Activated T-helper 17 cell treated with anti-CD3 and anti-CD28 coated beads, Interleukin-2, amount 50 U/mL, for 72 hours (primary cell): ENCODE measurements around the gene SNX2. TPM values are rescaled to one million over a fixed set of nuclear protein-coding genes. Genes with fewer than 3 reads are reported as not detected.

Source experiments
- ATAC-seq: fragments of 150-1000 bp; cut with Tn5 transposase; replicated peaks from 2 replicates; pipeline ENCODE4 v1.10.0; 2021; ENCODE audit warnings: mild to moderate bottlenecking, moderate library complexity
- H3K27ac Mint-ChIP-seq: one replicate; pipeline ENCODE4 v1.8.0; 2022; ENCODE audit warnings: mixed read lengths
- H3K27me3 Mint-ChIP-seq: one replicate; pipeline ENCODE4 v1.8.0; 2022; ENCODE audit warnings: mixed read lengths
- H3K36me3 Mint-ChIP-seq: one replicate; pipeline ENCODE4 v1.8.0; 2022; ENCODE audit warnings: low read depth, mild to moderate bottlenecking, mixed read lengths
- H3K4me1 Mint-ChIP-seq: one replicate; pipeline ENCODE4 v1.8.0; 2022; ENCODE audit warnings: mixed read lengths
- H3K4me3 Mint-ChIP-seq: one replicate; pipeline ENCODE4 v1.8.0; 2022; ENCODE audit warnings: mild to moderate bottlenecking, mixed read lengths
- H3K9me3 Mint-ChIP-seq: one replicate; pipeline ENCODE4 v1.8.0; 2022; ENCODE audit warnings: mixed read lengths
- total RNA-seq, 2 donors: library from RNA; stranded (reverse); gene quantifications; one replicate each; pipeline ENCODE4 v1.2.3, GENCODE V29; 2022

The SNX2 gene
- total RNA-seq, 2 donors from 2014 or later: 38.3 to 47.5 TPM

DNA sequence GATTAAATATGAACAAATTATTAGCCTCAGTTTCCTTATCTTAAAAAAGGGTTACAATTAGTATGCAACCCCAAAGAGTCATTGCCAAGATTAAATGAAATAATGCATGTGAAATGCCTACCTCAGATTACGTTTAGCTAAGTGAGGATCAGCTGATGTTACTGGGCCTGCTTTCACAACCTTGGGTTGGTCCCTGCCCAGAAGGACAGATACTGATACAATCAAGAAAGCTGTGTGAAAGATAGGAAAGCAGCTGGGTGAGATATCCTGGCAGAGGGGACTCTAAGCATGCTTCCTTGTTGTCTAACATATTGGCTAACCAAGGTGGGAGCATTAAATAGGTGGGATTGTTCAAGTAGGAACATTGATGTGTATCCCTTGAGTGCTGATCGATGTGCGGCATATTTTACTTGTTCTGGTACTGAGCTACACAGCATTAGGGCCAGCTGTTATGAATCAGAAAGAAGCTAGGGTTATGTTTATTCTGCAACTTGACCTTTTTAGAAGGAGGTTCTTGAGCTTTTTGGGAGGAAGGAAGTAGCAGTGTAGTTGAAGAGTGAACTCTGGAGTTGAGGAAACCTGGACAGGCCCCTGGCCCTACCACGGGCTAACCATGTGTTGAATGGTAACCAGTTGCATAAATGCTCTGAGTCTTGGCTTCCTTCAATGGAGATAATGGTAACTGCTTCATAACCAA is 99.4 kb downstream of the SNX2 start:
- H3K4me1 Mint-ChIP-seq: peaks cover 6% of the 10 kb centered on the region
- ATAC-seq: no peak
- H3K4me3 Mint-ChIP-seq: no peak overlapping the region
- H3K36me3 Mint-ChIP-seq: no peaks in the 10 kb centered on the region
- no peak overlapping the region for H3K27ac Mint-ChIP-seq
- H3K27me3 Mint-ChIP-seq: no peaks in the 10 kb centered on the region
- H3K9me3 Mint-ChIP-seq: no peaks in the 10 kb centered on the region

DNA sequence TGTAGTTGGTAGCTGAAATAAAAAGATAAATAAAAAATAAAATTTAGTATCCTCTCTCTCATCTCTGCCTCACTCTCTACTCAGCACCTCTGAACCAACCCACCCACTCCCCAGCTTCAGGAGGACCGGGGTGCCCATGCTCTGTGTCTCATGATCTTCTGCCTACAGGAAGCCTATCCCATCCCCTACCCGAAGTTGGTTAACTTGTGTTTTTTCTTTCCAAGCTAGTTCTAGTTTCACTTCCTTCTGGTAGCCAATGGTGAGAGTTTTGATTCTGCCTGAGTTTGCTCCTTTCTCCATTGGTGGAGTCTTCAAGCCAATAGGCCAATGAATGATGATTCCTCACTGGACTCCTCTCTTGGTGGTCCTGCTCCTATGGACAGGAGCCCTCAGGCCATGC is 102.6 kb downstream of the SNX2 start:
- Mint-ChIP-seq H3K27me3 (no peaks in the 10 kb centered on the region), H3K27ac (no peak overlapping the region), H3K4me3 (no peak overlapping the region), H3K36me3 (no peaks in the 10 kb centered on the region), H3K4me1 (peaks cover 5% of the 10 kb centered on the region), H3K9me3 (no peaks in the 10 kb centered on the region)
- ATAC-seq: no peak

GRCh38 chr5:122879076-122879475 is 104.2 kb downstream of the SNX2 start:
- H3K36me3 Mint-ChIP-seq: no peaks in the 10 kb centered on the region
- H3K27ac Mint-ChIP-seq: no peak overlapping the region
- H3K4me3 Mint-ChIP-seq: no peak overlapping the region
- no peak for ATAC-seq
- no peaks in the 10 kb centered on the region for H3K9me3 Mint-ChIP-seq
- peaks cover 5% of the 10 kb centered on the region for H3K4me1 Mint-ChIP-seq
- no peaks in the 10 kb centered on the region for H3K27me3 Mint-ChIP-seq

Other genes with a start within 250 kb of the SNX2 start
- 10 to 100 TPM in 1 of 2 donors, 1 to 10 TPM in 1; 9.5 to 11.3 TPM for gene SNX24, start 70.5 kb downstream of the SNX2 start, total RNA-seq